Muscle of arm (tissue), 12 donors: ENCODE data around the gene DTHD1. TPM values are rescaled to one million over a fixed set of nuclear protein-coding genes. Genes with fewer than 3 reads are reported as not detected.

ENCODE experiments used
- DNase-seq: peaks from one replicate; pipeline ENCODE4 v3.0.0-alpha.2; 2013
- polyA plus RNA-seq, 12 donors: library from polyadenylated mRNA; unstranded; fragments of 120-200 nt; gene quantifications; one replicate each; pipeline ENCODE4 v1.2.1, GENCODE V29; 2013; ENCODE audit not compliant: insufficient read length in 12 of 12

Gene DTHD1
- polyA plus RNA-seq, 12 donors, result 0.06 TPM; not detected in 11

DNA sequence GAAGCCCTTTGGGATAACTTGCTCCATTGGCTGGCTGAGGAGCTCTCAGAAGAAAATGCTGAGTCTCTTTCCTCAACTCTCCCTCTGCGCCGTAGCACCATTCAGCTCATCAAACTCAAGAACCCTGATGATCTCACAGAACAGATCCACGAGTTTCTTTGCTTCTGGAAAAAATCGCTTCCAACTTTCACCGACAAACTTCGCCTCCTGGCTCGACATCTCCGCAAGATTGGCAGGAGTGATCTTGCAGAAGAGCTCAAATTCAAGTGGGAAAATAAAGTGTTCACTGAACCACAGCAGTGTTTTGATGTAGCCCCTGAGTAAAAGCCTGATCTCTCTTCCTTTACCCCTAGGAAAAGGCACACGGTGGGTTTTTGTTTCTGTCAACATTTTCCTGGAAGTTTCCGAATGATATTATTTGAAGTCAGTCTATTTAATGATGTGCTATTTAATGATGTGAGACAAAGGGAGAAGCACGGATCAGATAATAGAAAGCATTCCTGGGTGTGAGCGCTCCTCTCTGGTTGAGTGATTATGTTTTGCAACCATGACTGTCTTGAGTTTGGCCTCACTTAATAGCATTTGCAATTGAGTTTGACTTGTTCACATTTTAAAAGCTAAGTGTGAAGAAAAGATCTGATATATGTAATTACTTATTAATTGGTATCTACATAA lies 62.2 kb downstream of the DTHD1 start:
- no peak for DNase-seq

DNA sequence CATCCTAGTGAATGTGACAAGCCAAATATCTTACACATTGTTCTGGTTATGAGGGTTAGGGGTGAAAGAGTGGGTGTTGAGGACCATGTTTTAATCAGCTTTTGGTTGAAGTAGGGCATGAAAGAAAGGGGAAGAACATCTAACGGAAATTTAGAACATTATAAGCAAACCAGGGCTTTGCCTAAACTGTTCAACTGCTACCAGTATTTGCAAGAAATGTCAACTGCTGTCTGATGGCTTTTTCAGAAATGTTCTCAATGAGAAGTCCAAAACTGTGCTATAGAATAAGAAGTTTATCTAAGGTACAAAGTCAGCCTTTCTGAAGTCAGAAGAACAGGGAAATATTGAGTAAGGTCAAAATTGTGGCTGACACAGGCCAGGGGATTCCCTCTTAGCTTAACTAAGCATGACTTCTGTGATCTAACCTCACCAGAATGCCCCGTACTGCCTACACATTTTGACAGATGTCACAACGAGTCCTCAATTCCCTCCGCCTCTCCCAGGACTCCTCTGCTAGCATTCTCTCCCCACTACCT lies 67.1 kb downstream of the DTHD1 start:
- DNase-seq, result no peak

DNA sequence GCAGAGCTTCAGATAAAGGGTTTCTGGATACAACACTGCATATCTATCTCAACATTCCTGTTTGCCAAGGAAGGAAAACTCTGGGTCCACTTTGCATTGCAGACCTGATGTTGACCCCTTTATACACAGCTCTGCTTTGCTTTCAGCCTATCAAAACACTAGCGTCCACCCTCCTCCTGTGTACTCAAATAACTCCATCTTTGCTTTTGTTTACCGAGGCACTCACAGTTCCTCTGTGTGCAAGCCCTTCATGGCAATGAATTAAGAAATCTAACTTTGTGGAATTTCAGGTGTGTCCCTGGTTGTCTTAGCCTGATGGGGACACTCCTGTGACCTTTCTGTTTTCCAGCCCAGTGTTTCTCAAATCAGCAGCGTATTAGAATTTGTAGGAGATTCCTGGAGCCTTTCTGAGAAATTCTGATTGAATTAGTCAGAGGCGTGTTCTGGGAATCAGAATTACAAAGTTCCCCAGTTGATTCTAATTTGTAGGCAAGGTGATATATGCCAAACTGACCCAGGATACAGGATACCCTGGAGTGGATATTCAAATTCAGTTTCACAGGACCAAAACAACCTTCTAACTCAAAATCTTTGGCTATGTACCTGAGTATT lies 68.6 kb downstream of the DTHD1 start:
- DNase-seq, result no peak

DNA sequence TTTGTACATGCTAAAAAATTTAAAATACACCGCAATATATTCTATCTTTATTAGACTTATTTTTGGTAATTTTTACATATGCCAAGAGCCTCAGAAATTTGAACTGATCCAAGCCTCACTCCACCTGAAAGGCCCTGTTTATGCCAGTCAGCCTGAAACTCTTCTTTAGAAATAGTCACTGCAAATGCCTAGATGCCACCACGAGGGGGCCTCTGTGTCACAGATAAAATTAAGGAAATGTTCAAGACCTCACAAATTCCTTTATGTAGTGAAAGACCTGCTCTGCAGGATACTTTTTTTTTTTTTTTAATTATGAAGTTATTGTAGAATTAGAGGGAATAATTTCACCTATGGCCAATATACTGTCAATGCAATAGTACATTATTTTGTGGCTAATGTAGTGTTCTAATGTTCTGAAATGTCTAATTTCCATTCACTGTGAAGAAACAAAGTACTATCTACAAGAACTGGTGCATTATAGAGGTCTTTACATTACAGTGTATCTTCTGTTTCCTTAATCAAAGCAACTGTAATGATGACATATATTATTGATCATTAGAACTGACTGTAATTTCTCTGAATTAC lies 69.8 kb downstream of the DTHD1 start:
- DNase-seq, result peak; percentile 38

DNA sequence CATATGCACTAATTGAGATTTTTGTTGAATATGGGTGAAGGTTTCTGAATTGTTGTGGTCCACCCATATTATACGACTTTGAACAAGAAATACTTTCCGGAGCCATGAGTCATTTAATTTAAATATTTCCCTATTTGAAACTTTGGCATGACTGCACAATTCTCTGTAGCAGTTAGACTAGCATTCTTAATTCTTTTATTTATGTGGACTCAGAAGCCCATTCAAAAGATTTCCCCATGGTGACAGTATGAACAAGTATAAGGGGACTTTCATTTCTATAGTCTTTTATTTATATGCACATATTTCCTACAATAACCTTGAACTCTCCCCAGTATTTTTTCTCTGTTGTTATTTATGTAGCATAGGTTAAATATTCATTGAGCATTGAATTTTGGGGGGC lies 72.6 kb downstream of the DTHD1 start:
- DNase-seq, result no peak

DNA sequence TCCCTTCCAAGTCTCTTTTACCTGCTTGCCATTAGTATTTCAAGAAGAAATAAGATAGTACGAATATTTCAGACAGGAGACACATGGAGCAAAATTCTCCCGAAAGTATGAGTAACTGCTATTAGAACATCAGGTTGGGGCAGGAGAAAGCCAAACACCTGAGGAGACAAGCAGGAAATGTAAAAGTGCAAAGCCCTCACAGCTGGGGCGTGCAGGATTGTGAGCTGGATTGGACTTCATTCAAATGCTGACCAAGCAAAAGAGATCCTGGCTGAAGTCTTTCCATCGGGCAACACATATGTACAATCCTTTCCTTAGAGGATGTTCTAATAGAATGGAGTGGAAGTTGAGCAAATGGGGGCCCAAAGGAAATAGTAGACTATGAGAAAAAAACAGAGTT lies 76.8 kb downstream of the DTHD1 start:
- DNase-seq, result no peak

DNA sequence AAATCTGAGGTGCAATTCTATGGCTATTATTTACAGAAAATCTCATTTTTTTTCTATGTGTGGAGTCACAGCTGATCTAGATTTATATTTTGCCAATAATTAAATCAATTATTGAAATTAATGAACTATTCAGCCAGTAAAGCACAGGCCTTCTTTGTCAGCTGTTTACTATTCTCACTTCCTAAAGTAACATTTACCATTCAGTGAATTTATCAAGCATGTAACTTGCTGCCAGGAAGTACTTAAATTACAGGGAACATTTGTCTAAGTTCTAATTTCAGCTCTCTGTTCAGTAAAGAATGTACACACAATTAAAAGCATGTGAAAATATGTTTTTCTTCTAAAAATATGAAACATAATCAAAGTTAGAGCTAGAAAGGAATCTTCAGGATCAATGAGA lies 79.3 kb downstream of the DTHD1 start:
- DNase-seq, result no peak

DNA sequence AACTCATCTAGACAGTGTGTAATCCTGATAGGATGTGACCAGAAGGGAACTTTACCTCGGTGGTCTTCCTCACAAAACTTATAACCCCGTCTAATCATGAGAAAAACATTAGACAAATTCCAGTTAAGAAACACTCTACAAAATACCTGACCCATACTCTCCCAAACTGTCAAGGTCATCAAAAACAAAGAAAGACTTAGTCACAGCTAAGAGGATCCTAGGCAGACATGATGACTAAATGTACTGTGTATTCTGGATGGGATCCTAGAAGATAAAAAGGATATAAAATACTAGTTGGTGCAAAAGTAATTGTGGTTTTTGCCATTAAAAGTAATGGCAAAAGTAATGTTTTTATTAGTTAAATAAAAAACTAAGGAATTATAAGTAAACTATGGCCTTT lies 81.6 kb downstream of the DTHD1 start:
- no peak for DNase-seq

DNA sequence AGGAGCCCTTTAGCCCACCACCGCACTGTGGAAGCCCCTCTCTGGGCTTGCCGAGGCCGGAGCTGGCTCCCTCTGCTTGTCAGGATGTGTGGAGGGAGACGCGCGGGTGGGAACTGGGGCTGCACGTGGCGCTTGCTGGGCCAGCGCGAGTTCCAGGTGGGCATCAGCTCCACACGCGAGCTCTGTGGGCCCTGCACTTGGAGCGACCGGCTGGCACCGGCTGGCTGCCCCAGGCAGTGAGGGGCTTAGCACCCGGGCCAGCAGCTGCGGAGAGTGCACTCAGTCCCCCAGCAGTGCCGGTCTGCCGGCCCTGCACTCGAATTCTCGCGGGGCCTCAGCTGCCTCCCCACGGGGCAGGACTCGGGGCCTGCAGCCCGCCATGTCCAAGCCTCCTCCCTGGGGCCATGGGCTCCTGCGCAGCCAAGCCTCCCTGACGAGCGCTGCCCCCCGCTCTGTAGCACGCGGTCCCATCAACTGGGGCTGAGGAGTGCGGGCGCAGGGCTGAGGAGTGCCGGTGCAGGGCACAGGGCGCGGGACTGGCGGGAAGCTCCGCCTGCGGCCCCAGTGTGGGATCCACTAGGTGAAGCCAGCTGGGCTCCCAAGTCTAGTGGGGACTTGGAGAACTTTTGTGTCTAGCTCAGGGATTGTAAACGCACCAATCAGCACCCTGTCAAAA lies 93.6 kb downstream of the DTHD1 start:
- DNase-seq, result no peak

DNA sequence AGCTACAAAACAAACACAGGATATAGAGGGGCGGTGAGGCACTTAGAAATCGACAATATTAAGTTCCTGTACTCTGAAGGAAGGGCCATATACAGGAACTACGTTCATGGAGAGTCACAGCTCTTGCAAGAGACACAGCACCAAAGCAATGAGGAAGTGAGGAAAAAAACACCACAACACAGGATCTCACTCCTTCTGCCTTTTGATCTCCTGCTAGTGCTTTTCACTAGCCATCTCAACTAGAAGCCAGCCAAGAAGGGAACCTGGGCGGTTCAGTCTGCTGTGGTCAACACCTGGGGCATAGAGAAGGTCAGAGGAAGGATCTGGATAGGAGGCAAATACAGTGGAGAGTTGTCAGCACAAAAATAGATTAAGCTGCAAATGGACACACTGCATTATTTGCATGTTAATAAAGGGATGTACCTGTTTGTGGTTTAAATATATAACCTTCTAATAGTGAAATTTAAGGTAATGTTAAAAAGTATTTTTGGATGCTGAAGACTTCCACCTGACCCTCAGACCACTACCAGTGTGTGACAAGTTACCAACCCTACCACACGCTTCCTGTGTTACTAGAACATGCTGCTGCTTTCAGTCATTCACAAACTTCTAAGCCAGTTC lies 104.6 kb downstream of the DTHD1 start:
- DNase-seq, result peak; percentile 5

DNA sequence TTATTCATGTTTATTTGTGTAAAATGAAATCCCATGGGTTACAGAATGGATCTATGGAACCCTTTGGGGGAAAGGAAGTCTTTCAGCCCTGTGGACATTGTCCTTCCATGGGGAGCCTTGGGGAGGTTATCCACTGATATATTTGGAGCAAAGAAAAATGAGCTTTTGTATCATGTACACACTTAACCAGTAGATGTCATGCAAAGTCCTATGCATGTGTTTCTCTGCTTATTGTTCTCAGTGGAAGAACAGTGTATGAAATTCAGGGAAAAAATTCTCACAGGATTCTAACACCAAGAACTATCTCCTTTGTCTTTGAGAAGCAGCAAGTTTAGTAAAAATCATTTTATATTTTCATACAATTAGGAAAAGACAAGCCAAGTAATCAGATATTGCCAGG lies 105.3 kb downstream of the DTHD1 start:
- peak; percentile 3 for DNase-seq

DNA sequence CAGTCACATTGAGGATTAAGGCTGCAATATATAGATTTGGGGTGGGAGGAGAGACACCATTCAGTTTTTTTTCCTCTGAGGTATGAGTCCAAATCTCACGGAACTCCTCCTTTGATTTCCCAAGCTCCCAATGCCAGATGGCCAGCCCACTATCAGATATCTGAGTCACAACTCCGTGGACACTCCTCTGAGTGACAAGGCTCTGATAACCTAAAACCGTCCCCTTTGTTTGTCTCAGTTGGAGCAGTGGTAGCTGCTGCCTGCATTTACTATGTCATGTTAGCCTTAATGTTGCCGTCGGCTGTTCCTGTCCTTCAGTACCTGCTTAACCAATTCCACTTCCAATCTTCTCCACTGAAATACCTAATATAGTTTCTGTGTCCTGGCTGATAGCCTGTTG lies 107.3 kb downstream of the DTHD1 start:
- no peak for DNase-seq

DNA sequence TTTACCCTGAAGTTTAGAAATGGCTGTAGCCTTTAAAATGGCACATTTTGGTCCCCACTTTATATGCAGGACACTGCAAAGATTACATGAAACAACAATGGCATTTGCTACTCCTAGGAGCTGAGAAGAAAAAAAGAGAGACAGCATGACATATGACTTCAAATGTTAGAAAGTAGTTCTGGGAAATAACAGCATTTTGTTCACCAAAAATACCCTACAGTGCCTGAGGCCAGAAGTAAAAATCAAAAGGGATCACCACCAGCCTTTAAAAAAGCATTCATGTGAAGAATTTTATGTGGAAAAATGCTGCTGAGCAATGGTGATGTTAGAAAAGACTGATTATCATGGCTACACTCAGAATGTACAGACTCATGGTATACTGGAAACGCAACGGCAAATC lies 110.0 kb downstream of the DTHD1 start:
- DNase-seq, result no peak

DNA sequence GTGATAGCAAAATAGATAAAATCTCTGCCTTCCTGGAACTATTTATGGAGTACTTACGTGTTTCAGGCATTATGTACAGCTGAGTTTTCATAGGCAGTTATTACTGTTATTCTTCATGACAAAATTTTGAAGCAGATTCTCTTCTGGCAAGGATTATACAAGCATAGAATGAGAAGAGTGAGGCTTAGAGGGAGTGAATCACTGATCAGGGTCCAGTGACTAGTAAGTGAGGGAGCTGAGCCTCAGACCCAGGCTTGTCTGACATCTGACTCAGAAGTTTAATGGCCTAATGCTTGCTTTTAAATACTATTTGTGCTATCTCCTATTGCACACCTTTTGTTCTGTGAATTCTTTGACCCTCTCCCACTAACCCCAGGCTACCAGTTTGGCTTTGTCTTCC lies 110.6 kb downstream of the DTHD1 start:
- no peak for DNase-seq

DNA sequence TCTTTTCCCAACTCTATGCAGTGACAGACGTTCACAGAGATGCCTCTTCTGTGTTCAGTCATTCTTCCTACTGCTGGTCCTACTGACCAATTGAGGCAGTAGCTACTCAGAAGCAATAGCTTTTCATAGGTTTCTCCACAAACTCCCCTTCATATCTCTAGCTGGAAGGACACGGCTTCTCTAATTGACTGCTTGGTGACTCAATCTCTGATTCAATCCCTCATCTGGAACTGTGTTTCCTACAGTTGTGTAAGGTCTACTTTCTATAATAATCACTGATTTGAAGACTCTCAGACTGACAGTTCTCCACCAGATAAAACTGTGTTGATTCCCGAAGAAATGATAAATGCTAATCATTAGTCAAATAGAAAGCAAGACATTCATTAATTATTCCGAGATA lies 111.5 kb downstream of the DTHD1 start:
- no peak for DNase-seq

Other genes with a start within 250 kb of the DTHD1 start
- 1 to 10 TPM in 6 of 12 donors, under 1 TPM in 4, not detected in 2; 0.68 to 6.9 (median 1.4) TPM for gene ARAP2, start 37.1 kb upstream of the DTHD1 start, polyA plus RNA-seq